RWPE2 (cell line): ENCODE measurements around the gene THUMPD2.

Experiments used
- ATAC-seq: fragments of 200-7000 bp; cut with Tn5 transposase; 3 replicates; pipeline ENCODE4 v1.9.1; 2021; ENCODE audit warnings: low read depth
- DNase-seq: peaks from one replicate; pipeline ENCODE4 v3.0.0-alpha.2; 2020; ENCODE audit warnings: low spot score
- H3K27ac ChIP-seq: fragments of 450-650 bp; 2 replicates; pipeline ENCODE4 v1.5.1; 2017; ENCODE audit warnings: mild to moderate bottlenecking; ENCODE audit not compliant: poor library complexity, severe bottlenecking
- H3K27me3 ChIP-seq: fragments of 250-450 bp; sonication (Bioruptor Pico); 2 replicates; pipeline ENCODE4 v1.5.1; 2021; ENCODE audit warnings: mild to moderate bottlenecking, moderate library complexity; ENCODE audit not compliant: insufficient read depth, poor library complexity, severe bottlenecking
- H3K36me3 ChIP-seq: fragments of 250-450 bp; sonication (Bioruptor Pico); 2 replicates; pipeline ENCODE4 v1.5.1; 2020; ENCODE audit warnings: low read depth, mild to moderate bottlenecking, moderate library complexity
- H3K4me1 ChIP-seq: fragments of 250-450 bp; sonication (Bioruptor Pico); 2 replicates; pipeline ENCODE4 v1.5.1; 2021; ENCODE audit warnings: mild to moderate bottlenecking, moderate library complexity; ENCODE audit not compliant: insufficient read depth, poor library complexity, severe bottlenecking
- H3K4me3 ChIP-seq: fragments of 250-450 bp; sonication (Bioruptor Pico); 2 replicates; pipeline ENCODE4 v1.5.1; 2021; ENCODE audit warnings: mild to moderate bottlenecking, moderate library complexity; ENCODE audit not compliant: severe bottlenecking
- H3K9me3 ChIP-seq: fragments of 250-450 bp; sonication (Bioruptor Pico); 2 replicates; pipeline ENCODE4 v1.5.1; 2021; ENCODE audit warnings: mild to moderate bottlenecking, moderate library complexity; ENCODE audit not compliant: severe bottlenecking
- CTCF ChIP-seq: fragments of 450-650 bp; IDR thresholded peaks from one replicate; pipeline ENCODE4 v1.5.1; 2017; ENCODE audit warnings: mild to moderate bottlenecking, moderate library complexity; ENCODE audit not compliant: poor library complexity, severe bottlenecking

The THUMPD2 gene

GRCh38 chr2:39762448-39762847 is 16.6 kb downstream of the THUMPD2 start:
- Histone ChIP-seq H3K36me3 (peaks cover 94% of the 10 kb centered on the region), H3K27me3 (no peaks in the 10 kb centered on the region), H3K9me3 (no peaks in the 10 kb centered on the region), H3K4me3 (no peak overlapping the region), H3K4me1 (no peaks in the 10 kb centered on the region), H3K27ac (no peak overlapping the region)
- ATAC-seq: no peak
- no peak for TF ChIP-seq CTCF
- no peak for DNase-seq

DNA sequence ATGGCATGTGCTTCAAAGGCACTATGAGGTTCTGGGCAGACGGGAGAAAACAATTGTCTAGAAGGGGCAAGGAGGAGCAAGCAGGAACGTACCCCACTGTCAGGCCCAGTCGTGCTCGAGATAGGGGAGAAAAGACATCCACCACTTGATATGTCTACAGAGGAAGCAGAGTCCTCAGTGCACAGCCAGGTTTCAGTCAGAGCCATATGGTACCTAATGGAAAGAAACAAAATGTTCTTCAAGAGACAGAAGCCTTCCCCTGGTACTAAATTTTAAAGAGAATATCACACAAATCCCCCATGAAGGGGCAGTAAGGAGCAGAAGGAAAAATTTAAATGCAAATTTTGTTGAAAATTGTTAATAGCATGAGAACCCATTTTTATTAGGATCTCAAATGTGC is 21.9 kb downstream of the THUMPD2 start:
- Histone ChIP-seq H3K4me1 (no peaks in the 10 kb centered on the region), H3K27ac (no peak overlapping the region), H3K9me3 (no peaks in the 10 kb centered on the region), H3K36me3 (peaks cover 100% of the 10 kb centered on the region), H3K27me3 (no peaks in the 10 kb centered on the region), H3K4me3 (no peak overlapping the region)
- ATAC-seq (no peak), DNase-seq (no peak)
- no peak for TF ChIP-seq CTCF

DNA sequence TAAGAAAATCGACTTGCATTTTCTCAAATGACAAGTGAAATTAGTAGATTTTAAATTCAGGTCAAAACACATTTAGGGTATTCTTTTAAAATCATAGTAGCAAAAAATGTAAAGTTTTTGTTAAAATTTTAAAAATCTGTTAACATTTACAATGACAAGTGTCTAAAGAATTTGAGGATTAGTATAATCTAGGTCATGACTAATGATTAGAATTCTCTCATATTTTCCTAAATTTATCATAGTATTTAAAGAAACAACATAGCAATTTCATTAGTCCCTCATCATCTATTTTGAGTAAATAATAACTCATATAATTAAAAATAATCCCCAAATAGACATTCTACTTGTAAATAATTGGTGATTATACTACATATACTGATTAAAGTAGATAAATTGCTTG is 23.6 kb downstream of the THUMPD2 start:
- Histone ChIP-seq H3K27me3 (no peaks in the 10 kb centered on the region), H3K9me3 (no peaks in the 10 kb centered on the region), H3K36me3 (peaks cover 100% of the 10 kb centered on the region), H3K4me3 (no peak overlapping the region), H3K4me1 (no peaks in the 10 kb centered on the region), H3K27ac (no peak overlapping the region)
- ATAC-seq: no peak
- TF ChIP-seq CTCF: no peak
- no peak for DNase-seq

DNA sequence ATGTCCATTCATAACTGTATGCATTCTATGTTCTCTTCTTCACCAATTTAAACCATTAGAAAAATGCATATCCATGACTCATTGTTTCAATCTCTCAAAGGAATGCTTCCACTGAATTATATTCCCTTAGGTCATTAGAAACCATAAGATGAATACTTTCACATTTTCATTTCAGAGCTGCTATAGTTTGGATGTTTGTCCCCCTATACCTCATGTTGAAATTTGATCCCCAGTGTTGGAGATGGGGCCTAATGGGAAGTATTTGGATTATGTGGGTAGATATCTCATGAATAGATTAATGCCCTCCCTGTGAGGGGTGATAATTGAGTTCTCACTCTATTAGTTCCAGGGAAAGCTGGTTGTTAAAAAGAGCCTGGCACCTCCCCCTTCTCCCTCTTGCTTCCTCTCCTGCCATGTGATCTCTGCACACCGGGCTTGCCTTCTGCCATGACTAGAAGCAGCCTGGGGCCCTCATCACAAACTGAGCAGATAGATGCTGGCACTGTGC is 35.7 kb downstream of the THUMPD2 start:
- Histone ChIP-seq H3K27me3 (no peaks in the 10 kb centered on the region), H3K9me3 (no peaks in the 10 kb centered on the region), H3K36me3 (peaks cover 95% of the 10 kb centered on the region), H3K4me1 (peaks cover 13% of the 10 kb centered on the region), H3K27ac (no peak overlapping the region), H3K4me3 (no peak overlapping the region)
- no peak for TF ChIP-seq CTCF
- ATAC-seq (peak; percentile 56; the same call in 2 of the 3 replicates), DNase-seq (no peak)

DNA sequence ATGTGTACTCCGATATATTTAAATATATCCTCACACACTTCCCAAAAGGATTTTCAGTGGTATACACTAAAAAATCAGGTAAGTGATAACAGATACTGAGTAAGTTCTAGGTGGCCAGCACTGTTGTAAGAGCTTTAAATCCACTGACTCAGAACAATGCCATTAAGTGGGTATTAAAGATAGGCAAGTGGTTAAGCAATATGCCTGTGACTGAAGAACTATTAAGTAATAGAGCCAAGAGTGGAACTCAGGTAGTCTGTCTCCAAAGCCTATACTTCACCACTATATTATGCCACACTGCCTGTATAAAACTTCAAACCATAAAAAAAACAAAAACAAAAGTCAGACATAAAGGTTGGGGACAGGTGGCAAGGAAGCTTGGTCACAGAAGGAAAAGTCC is 37.2 kb downstream of the THUMPD2 start:
- Histone ChIP-seq H3K4me1 (peaks cover 13% of the 10 kb centered on the region), H3K36me3 (peaks cover 94% of the 10 kb centered on the region), H3K27ac (no peak overlapping the region), H3K9me3 (no peaks in the 10 kb centered on the region), H3K27me3 (no peaks in the 10 kb centered on the region), H3K4me3 (no peak overlapping the region)
- DNase-seq (no peak), ATAC-seq (peak; percentile 73)
- TF ChIP-seq CTCF: no peak
